HL-60 (cell line): ENCODE measurements around the gene VPS13D.

ENCODE experiments used
- DNase-seq, 2 experiments: peaks; one replicate each; pipeline ENCODE4 v3.0.0-alpha.2; 2010 to 2020; ENCODE audit warnings: low read depth in 1 of 2, low spot score in 1 of 2
- H3K27ac ChIP-seq: fragments of 250-450 bp; sonication (Bioruptor Pico); replicated peaks from 2 replicates; pipeline ENCODE4 v1.5.1; 2020; ENCODE audit warnings: mild to moderate bottlenecking, moderate library complexity
- H3K27me3 ChIP-seq: fragments of 250-450 bp; sonication (Bioruptor Pico); 2 replicates; pipeline ENCODE4 v1.5.1; 2021; ENCODE audit warnings: mild to moderate bottlenecking, moderate library complexity; ENCODE audit not compliant: insufficient read depth, poor library complexity, severe bottlenecking
- H3K4me3 ChIP-seq: replicated peaks from 2 replicates; pipeline ENCODE4 v1.5.1; 2011; ENCODE audit warnings: mild to moderate bottlenecking, control low read depth, low read length; ENCODE audit not compliant: insufficient read depth
- GABPA ChIP-seq: IDR thresholded peaks from 2 replicates; pipeline ENCODE4 v1.6.1; 2012; ENCODE audit warnings: low read depth
- POLR2AphosphoS5 ChIP-seq: IDR thresholded peaks from 2 replicates; pipeline ENCODE4 v1.6.1; 2012; ENCODE audit warnings: low read depth
- REST ChIP-seq: IDR thresholded peaks from 2 replicates; pipeline ENCODE4 v1.6.1; 2012; ENCODE audit warnings: low read depth; ENCODE audit not compliant: insufficient replicate concordance
- SPI1 ChIP-seq: IDR thresholded peaks from 2 replicates; pipeline ENCODE4 v1.6.1; 2012; ENCODE audit warnings: low read depth, mild to moderate bottlenecking, borderline replicate concordance
- TF ChIP-seq, protein P1 (sequence below): IDR thresholded peaks from one replicate; pipeline ENCODE4 v1.5.1; 2011; ENCODE audit warnings: low read length, control low read depth, inconsistent platforms; ENCODE audit not compliant: insufficient read depth

Gene VPS13D

GRCh38 chr1:12499539-12500240 lies 269.9 kb downstream of the VPS13D start:
- no peak overlapping the region for H3K4me3 ChIP-seq
- TF ChIP-seq, protein P1, sequence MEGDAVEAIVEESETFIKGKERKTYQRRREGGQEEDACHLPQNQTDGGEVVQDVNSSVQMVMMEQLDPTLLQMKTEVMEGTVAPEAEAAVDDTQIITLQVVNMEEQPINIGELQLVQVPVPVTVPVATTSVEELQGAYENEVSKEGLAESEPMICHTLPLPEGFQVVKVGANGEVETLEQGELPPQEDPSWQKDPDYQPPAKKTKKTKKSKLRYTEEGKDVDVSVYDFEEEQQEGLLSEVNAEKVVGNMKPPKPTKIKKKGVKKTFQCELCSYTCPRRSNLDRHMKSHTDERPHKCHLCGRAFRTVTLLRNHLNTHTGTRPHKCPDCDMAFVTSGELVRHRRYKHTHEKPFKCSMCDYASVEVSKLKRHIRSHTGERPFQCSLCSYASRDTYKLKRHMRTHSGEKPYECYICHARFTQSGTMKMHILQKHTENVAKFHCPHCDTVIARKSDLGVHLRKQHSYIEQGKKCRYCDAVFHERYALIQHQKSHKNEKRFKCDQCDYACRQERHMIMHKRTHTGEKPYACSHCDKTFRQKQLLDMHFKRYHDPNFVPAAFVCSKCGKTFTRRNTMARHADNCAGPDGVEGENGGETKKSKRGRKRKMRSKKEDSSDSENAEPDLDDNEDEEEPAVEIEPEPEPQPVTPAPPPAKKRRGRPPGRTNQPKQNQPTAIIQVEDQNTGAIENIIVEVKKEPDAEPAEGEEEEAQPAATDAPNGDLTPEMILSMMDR, result no peak
- TF ChIP-seq REST, result no peak
- TF ChIP-seq SPI1, result no peak
- TF ChIP-seq GABPA, result no peak
- no peak for TF ChIP-seq POLR2AphosphoS5
- no peak overlapping the region for H3K27ac ChIP-seq
- no peak for DNase-seq
- no peaks in the 10 kb centered on the region for H3K27me3 ChIP-seq

DNA sequence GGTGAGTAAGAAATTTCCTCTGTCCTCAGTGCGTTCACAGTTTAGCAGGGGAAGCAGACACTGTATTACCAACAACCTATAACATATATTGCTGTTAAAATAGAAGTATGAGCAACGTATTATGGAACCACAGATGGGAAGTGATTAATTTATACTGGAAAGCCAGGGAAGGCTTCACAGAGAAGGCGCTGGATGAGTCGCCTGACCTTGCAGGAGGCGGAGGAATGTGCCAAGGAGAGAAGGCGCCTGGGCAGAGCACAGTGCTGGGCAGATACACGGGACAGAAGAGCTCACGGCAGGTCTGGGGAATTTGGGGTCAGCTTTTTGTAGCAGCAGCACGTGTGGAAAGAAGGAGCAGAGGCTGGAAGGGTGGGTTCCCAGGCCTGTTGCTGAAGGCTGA lies 271.8 kb downstream of the VPS13D start:
- Histone ChIP-seq H3K27ac (no peak overlapping the region), H3K27me3 (no peaks in the 10 kb centered on the region), H3K4me3 (no peak overlapping the region)
- TF ChIP-seq, protein P1, result no peak
- no peak for TF ChIP-seq REST
- no peak for TF ChIP-seq SPI1
- no peak for TF ChIP-seq GABPA
- no peak for TF ChIP-seq POLR2AphosphoS5
- DNase-seq, result no peak

- Histone ChIP-seq H3K27ac (no peak overlapping the region), H3K4me3 (no peak overlapping the region), H3K27me3 (no peaks in the 10 kb centered on the region)
- no peak for TF ChIP-seq REST
- TF ChIP-seq, protein P1, result no peak
- DNase-seq, result no peak
Measured at GRCh38 chr1:12502336-12503109, 272.7 kb downstream of the VPS13D start.
